HFF-Myc (cell line): ENCODE data around the gene KRTAP29-1.

Experiments used
- DNase-seq: peaks from one replicate; pipeline ENCODE4 v3.0.0-alpha.2; 2011; ENCODE audit warnings: low read depth; ENCODE audit errors: extremely low read depth
- H3K4me3 ChIP-seq: replicated peaks from 2 replicates; pipeline ENCODE4 v1.5.1; 2011; ENCODE audit warnings: low read depth, mild to moderate bottlenecking, control low read depth, low read length
- CTCF ChIP-seq: IDR thresholded peaks from 2 replicates; pipeline ENCODE4 v1.5.1; 2012; ENCODE audit warnings: mild to moderate bottlenecking, low read depth, low read length, control low read depth; ENCODE audit errors: missing control alignments

Gene KRTAP29-1

GRCh38 chr17:41298458-41299135 is 4.1 kb downstream of the KRTAP29-1 start:
- no peak overlapping the region for H3K4me3 ChIP-seq
- TF ChIP-seq CTCF = no peak
- DNase-seq = no peak

- DNase-seq = no peak
- no peak for TF ChIP-seq CTCF
- no peak overlapping the region for H3K4me3 ChIP-seq
Measured at GRCh38 chr17:41296846-41297245, 5.8 kb downstream of the KRTAP29-1 start.

GRCh38 chr17:41294016-41294415 is 8.6 kb downstream of the KRTAP29-1 start:
- TF ChIP-seq CTCF = no peak
- no peak for DNase-seq
- no peak overlapping the region for H3K4me3 ChIP-seq

GRCh38 chr17:41287050-41287449 is 15.6 kb downstream of the KRTAP29-1 start:
- TF ChIP-seq CTCF = no peak
- no peak for DNase-seq
- H3K4me3 ChIP-seq = no peak overlapping the region

GRCh38 chr17:41284546-41284945 is 18.1 kb downstream of the KRTAP29-1 start:
- TF ChIP-seq CTCF = no peak
- H3K4me3 ChIP-seq = no peak overlapping the region
- peak; percentile 22 for DNase-seq

- peak; percentile 83 for DNase-seq
- H3K4me3 ChIP-seq = no peak overlapping the region
- no peak for TF ChIP-seq CTCF
Measured at GRCh38 chr17:41284043-41284442, 18.6 kb downstream of the KRTAP29-1 start.
